H9 (cell line): ENCODE data around the gene POMGNT1. TPM values are rescaled to one million over a fixed set of nuclear protein-coding genes. Genes with fewer than 3 reads are reported as not detected.

Experiments
- DNase-seq: peaks from one replicate; pipeline ENCODE4 v3.0.0-alpha.2; 2017
- H2AFZ ChIP-seq: one replicate; pipeline ENCODE4 v1.6.1; 2013; ENCODE audit warnings: mild to moderate bottlenecking, low read length, control low read depth, moderate library complexity
- H2AK5ac ChIP-seq: 2 replicates; pipeline ENCODE4 v1.6.1; 2013; ENCODE audit warnings: low read length, control low read depth, mixed read lengths; ENCODE audit not compliant: insufficient read length
- H2BK120ac ChIP-seq: one replicate; pipeline ENCODE4 v1.6.1; 2013; ENCODE audit warnings: low read depth, mild to moderate bottlenecking, low read length, control low read depth, inconsistent platforms; ENCODE audit not compliant: poor library complexity, severe bottlenecking
- H2BK12ac ChIP-seq: 2 replicates; pipeline ENCODE4 v1.6.1; 2013; ENCODE audit warnings: low read length, control low read depth, mixed read lengths, low read depth; ENCODE audit not compliant: insufficient read length
- H2BK15ac ChIP-seq: 2 replicates; pipeline ENCODE4 v1.6.1; 2013; ENCODE audit warnings: low read depth, low read length, control low read depth
- H2BK20ac ChIP-seq: one replicate; pipeline ENCODE4 v1.6.1; 2013; ENCODE audit warnings: low read depth, mild to moderate bottlenecking, low read length, control low read depth, inconsistent platforms; ENCODE audit not compliant: poor library complexity, severe bottlenecking
- H2BK5ac ChIP-seq: 2 replicates; pipeline ENCODE4 v1.6.1; 2013; ENCODE audit warnings: low read length, control low read depth, mixed read lengths; ENCODE audit not compliant: insufficient read length
- H3K14ac ChIP-seq: 2 replicates; pipeline ENCODE4 v1.6.1; 2013; ENCODE audit warnings: low read length, control low read depth; ENCODE audit not compliant: insufficient read depth
- H3K18ac ChIP-seq: 2 replicates; pipeline ENCODE4 v1.6.1; 2013; ENCODE audit warnings: low read depth, mild to moderate bottlenecking, mixed read lengths, low read length, control low read depth; ENCODE audit not compliant: insufficient read length
- H3K23ac ChIP-seq: 2 replicates; pipeline ENCODE4 v1.6.1; 2013; ENCODE audit warnings: low read length, control low read depth, mixed read lengths, low read depth; ENCODE audit not compliant: insufficient read length
- H3K23me2 ChIP-seq: 2 replicates; pipeline ENCODE4 v1.6.1; 2013; ENCODE audit warnings: low read depth, mild to moderate bottlenecking, mixed read lengths, low read length, control low read depth; ENCODE audit not compliant: insufficient read length, poor library complexity, severe bottlenecking
- H3K27ac ChIP-seq: 2 replicates; pipeline ENCODE4 v1.5.1; 2013; ENCODE audit warnings: low read length, control low read depth, mixed read lengths, low read depth; ENCODE audit not compliant: insufficient read length
- H3K27me3 ChIP-seq: 2 replicates; pipeline ENCODE4 v1.6.1; 2013; ENCODE audit warnings: low read length, control low read depth, inconsistent platforms; ENCODE audit not compliant: insufficient read depth
- H3K4ac ChIP-seq: 2 replicates; pipeline ENCODE4 v1.6.1; 2013; ENCODE audit warnings: low read depth, mild to moderate bottlenecking, control low read depth, inconsistent platforms, low read length, moderate library complexity
- H3K4me1 ChIP-seq: 2 replicates; pipeline ENCODE4 v1.6.1; 2013; ENCODE audit warnings: low read length, control low read depth, inconsistent platforms; ENCODE audit not compliant: insufficient read depth
- H3K4me2 ChIP-seq: 2 replicates; pipeline ENCODE4 v1.6.1; 2013; ENCODE audit warnings: low read length, control low read depth, mixed read lengths; ENCODE audit not compliant: insufficient read length, insufficient read depth
- H3K56ac ChIP-seq: 2 replicates; pipeline ENCODE4 v1.6.1; 2013; ENCODE audit warnings: low read depth, mild to moderate bottlenecking, mixed read lengths, low read length, control low read depth; ENCODE audit not compliant: insufficient read length
- H3K79me1 ChIP-seq: 2 replicates; pipeline ENCODE4 v1.6.1; 2013; ENCODE audit warnings: low read depth, mild to moderate bottlenecking, moderate library complexity, low read length, control low read depth, inconsistent platforms; ENCODE audit not compliant: insufficient read depth, poor library complexity, severe bottlenecking
- H3K79me2 ChIP-seq: 2 replicates; pipeline ENCODE4 v1.6.1; 2013; ENCODE audit warnings: low read length, control low read depth, inconsistent platforms; ENCODE audit not compliant: insufficient read depth
- H3K9ac ChIP-seq: 2 replicates; pipeline ENCODE4 v1.6.1; 2013; ENCODE audit warnings: low read length, control low read depth, mixed read lengths; ENCODE audit not compliant: insufficient read length; ENCODE audit errors: extremely low read depth
- H3K9me3 ChIP-seq: one replicate; pipeline ENCODE4 v1.6.1; 2013; ENCODE audit warnings: low read depth, low read length, inconsistent platforms; ENCODE audit not compliant: control insufficient read depth
- H3T11ph ChIP-seq: one replicate; pipeline ENCODE4 v1.6.1; 2013; ENCODE audit warnings: mild to moderate bottlenecking, low read length, control low read depth, inconsistent platforms
- H4K20me1 ChIP-seq: one replicate; pipeline ENCODE4 v1.6.1; 2013; ENCODE audit not compliant: control insufficient read depth, insufficient read length, insufficient read depth
- H4K5ac ChIP-seq: 2 replicates; pipeline ENCODE4 v1.6.1; 2013; ENCODE audit warnings: low read depth, mild to moderate bottlenecking, mixed read lengths, low read length, control low read depth; ENCODE audit not compliant: insufficient read length
- H4K8ac ChIP-seq: replicated peaks from 2 replicates; pipeline ENCODE4 v1.6.1; 2013; ENCODE audit warnings: low read length, control low read depth, mixed read lengths, low read depth; ENCODE audit not compliant: insufficient read length
- H4K91ac ChIP-seq: 2 replicates; pipeline ENCODE4 v1.6.1; 2013; ENCODE audit warnings: low read depth, mild to moderate bottlenecking, moderate library complexity, mixed read lengths, low read length, control low read depth; ENCODE audit not compliant: insufficient read length
- H3K27ac Mint-ChIP-seq, 3 experiments: 2 replicates in 2 of 3; 3 replicates in 1 of 3; pipeline ENCODE4 v1.8.0; 2020 to 2021; ENCODE audit warnings: mixed read lengths in 3 of 3, mild to moderate bottlenecking in 1 of 3, moderate library complexity in 1 of 3
- H3K27me3 Mint-ChIP-seq: 2 replicates; pipeline ENCODE4 v1.8.0; 2021; ENCODE audit warnings: low read depth, mild to moderate bottlenecking, moderate library complexity, mixed read lengths
- H3K36me3 Mint-ChIP-seq, 3 experiments: 2 replicates in 2 of 3; 3 replicates in 1 of 3; pipeline ENCODE4 v1.8.0; 2020 to 2021; ENCODE audit warnings: low read depth in 3 of 3, mixed read lengths in 3 of 3; ENCODE audit not compliant: insufficient read depth in 1 of 3
- H3K4me1 Mint-ChIP-seq, 2 experiments: 2 replicates each; pipeline ENCODE4 v1.8.0; 2020; ENCODE audit warnings: mixed read lengths in 2 of 2
- H3K4me3 Mint-ChIP-seq, 2 experiments: 2 replicates in 1 of 2; 3 replicates in 1 of 2; pipeline ENCODE4 v1.8.0; 2020 to 2021; ENCODE audit warnings: mild to moderate bottlenecking in 2 of 2, mixed read lengths in 2 of 2, moderate library complexity in 1 of 2
- H3K9me3 Mint-ChIP-seq, 2 experiments: 2 replicates in 1 of 2; 3 replicates in 1 of 2; pipeline ENCODE4 v1.8.0; 2020; ENCODE audit warnings: mild to moderate bottlenecking in 2 of 2, mixed read lengths in 2 of 2, moderate library complexity in 1 of 2
- WGBS: extraction: QIAGEN DNeasy Blood & Tissue Kit; methylation state at CpG from one replicate; pipeline ENCODE4 v1.1.7; 2013; ENCODE audit warnings: missing lambda C conversion rate, low lambda C conversion rate, mixed read lengths; ENCODE audit not compliant: insufficient read length; ENCODE audit errors: extremely low coverage; 5-methylcytosine and 5-hydroxymethylcytosine counted together
- total RNA-seq: library from RNA; stranded (reverse); gene quantifications from 2 replicates; pipeline ENCODE4 v1.2.1, GENCODE V29; 2021
- TF ChIP-seq, protein P1 (sequence below): fragments of 200-600 bp; sonication (generic); conservative IDR thresholded peaks from 3 replicates; pipeline ENCODE4 v1.8.0; 2021; ENCODE audit warnings: antibody characterized with exemption, mild to moderate bottlenecking

Gene POMGNT1
- total RNA-seq, 1 experiment from 2014 or later: 62.6 TPM

DNA sequence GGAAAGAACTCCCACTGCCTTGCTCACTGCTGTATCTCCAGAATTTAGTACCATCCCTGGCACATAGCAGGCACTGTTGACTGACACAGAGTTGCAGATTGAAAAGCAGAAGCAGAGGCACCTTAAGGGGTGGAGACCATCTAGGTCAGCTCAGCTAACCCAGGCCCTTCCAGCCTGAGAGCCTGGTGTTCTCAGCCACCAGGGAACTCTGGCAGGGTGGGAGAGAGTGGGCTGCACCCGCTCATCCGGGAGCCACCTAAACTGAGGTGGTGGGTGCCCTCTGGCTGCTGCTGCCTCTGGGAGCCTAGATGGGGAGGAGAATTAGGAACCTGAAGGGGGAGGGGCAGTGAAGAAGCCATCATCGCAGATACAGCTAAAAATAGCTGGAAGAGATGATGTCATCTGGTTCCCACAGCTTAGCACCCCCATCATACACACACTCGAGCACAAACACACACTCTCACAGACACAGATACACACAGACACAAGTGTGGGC, 24.8 kb downstream of the POMGNT1 start:
- no peak overlapping the region for H3K23ac ChIP-seq
- H3K27me3 ChIP-seq: no peaks in the 10 kb centered on the region; the same call in 1 of the 2 replicates
- TF ChIP-seq, protein P1, sequence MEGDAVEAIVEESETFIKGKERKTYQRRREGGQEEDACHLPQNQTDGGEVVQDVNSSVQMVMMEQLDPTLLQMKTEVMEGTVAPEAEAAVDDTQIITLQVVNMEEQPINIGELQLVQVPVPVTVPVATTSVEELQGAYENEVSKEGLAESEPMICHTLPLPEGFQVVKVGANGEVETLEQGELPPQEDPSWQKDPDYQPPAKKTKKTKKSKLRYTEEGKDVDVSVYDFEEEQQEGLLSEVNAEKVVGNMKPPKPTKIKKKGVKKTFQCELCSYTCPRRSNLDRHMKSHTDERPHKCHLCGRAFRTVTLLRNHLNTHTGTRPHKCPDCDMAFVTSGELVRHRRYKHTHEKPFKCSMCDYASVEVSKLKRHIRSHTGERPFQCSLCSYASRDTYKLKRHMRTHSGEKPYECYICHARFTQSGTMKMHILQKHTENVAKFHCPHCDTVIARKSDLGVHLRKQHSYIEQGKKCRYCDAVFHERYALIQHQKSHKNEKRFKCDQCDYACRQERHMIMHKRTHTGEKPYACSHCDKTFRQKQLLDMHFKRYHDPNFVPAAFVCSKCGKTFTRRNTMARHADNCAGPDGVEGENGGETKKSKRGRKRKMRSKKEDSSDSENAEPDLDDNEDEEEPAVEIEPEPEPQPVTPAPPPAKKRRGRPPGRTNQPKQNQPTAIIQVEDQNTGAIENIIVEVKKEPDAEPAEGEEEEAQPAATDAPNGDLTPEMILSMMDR: no peak
- H3T11ph ChIP-seq: no peak overlapping the region
- Mint-ChIP-seq H3K9me3 (no peaks in the 10 kb centered on the region; a peak in 1 of 5 replicates), H3K4me3 (no peak overlapping the region), H3K36me3 (no peaks in the 10 kb centered on the region), H3K27me3 (peaks cover 29% of the 10 kb centered on the region), H3K4me1 (peaks cover 6 to 11% of the 10 kb centered on the region in 2 experiments), H3K27ac (no peak overlapping the region)
- H3K23me2 ChIP-seq: no peaks in the 10 kb centered on the region
- no peak overlapping the region for H2AK5ac ChIP-seq
- H2BK120ac ChIP-seq: no peak overlapping the region
- no CpG with 5 or more reads among the region's 4 CpGs for WGBS
- H2AFZ ChIP-seq: no peak overlapping the region
- no peak overlapping the region for H3K27ac ChIP-seq
- H2BK12ac ChIP-seq: no peak overlapping the region
- H3K79me1 ChIP-seq: no peaks in the 10 kb centered on the region
- H3K56ac ChIP-seq: no peak overlapping the region
- no peaks in the 10 kb centered on the region for H3K79me2 ChIP-seq
- peaks cover 12% of the 10 kb centered on the region; the same call in 1 of the 2 replicates for H3K4me1 ChIP-seq
- no peak for DNase-seq
- H4K8ac ChIP-seq: no peak overlapping the region
- H2BK5ac ChIP-seq: no peak overlapping the region
- H4K5ac ChIP-seq: no peak overlapping the region
- no peak overlapping the region; the same call in 1 of the 2 replicates for H3K14ac ChIP-seq
- no peak overlapping the region for H2BK15ac ChIP-seq
- H3K9me3 ChIP-seq: no peaks in the 10 kb centered on the region
- H2BK20ac ChIP-seq: no peak overlapping the region
- no peaks in the 10 kb centered on the region for H4K20me1 ChIP-seq
- no peak overlapping the region for H3K9ac ChIP-seq
- no peak overlapping the region for H3K4ac ChIP-seq
- no peak overlapping the region for H4K91ac ChIP-seq
- no peak overlapping the region for H3K18ac ChIP-seq
- H3K4me2 ChIP-seq: no peak overlapping the region
